ENCODE results near the gene RTTN.
"Not testable (repeated sequence)": the region's sequence is repeated elsewhere in the genome, so short reads cannot be mapped to it uniquely, and the experiment has no call there.

The RTTN gene

DNA sequence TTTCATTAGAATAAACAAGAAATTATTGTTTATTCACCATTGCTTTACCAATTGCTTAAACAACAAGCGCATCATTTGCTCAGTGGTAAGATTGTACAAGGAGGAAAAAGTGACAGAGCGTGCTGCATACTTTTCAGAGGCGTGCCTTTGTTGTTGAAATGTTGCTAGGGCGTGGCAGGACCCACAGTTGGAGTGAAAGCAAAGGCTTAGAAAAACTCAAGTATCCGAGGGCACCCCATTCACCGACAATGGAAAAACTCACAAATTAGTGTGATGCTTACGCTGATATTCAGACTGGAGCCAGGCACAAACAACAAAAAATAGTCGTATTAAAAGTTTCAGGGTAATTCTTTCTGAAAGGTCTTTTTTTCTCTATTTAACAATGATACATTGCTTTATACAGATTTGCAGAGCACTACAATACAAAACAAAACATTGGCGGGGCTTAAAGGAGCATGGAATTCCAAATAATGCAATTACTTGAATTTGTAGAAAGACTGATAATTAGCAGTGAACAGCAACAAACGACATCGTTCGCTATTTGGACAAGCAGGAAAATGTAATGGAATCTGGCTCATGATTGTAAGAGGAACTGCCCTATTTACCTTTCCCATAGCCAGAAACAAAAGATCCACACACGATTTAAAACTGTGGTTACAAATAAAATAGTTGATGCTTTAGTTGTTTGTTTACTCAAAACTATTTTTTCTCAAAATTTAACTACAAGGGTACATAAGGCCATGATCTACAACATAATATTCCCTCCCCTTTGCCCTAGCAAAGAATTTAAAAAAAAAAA lies 37.8 kb upstream of the RTTN start:
- TF ChIP-seq, protein P1, sequence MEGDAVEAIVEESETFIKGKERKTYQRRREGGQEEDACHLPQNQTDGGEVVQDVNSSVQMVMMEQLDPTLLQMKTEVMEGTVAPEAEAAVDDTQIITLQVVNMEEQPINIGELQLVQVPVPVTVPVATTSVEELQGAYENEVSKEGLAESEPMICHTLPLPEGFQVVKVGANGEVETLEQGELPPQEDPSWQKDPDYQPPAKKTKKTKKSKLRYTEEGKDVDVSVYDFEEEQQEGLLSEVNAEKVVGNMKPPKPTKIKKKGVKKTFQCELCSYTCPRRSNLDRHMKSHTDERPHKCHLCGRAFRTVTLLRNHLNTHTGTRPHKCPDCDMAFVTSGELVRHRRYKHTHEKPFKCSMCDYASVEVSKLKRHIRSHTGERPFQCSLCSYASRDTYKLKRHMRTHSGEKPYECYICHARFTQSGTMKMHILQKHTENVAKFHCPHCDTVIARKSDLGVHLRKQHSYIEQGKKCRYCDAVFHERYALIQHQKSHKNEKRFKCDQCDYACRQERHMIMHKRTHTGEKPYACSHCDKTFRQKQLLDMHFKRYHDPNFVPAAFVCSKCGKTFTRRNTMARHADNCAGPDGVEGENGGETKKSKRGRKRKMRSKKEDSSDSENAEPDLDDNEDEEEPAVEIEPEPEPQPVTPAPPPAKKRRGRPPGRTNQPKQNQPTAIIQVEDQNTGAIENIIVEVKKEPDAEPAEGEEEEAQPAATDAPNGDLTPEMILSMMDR (IDR thresholded peaks at IDR 0.05): no peak
- intact Hi-C loops (cut with DNase I; ENCODE audit: low total_unique reads): no loop called here
- Histone ChIP-seq H3K4me1 (no peaks in the 10 kb centered on the region), H3K36me3 (no peaks in the 10 kb centered on the region), H3K27me3 (no peaks in the 10 kb centered on the region), H3K4me3 (no peak overlapping the region), H3K9me3 (peaks cover 0 to 5% (median 0%) of the 10 kb centered on the region in 3 donors), H3K27ac (no peak overlapping the region)
- DNase-seq: no peak

DNA sequence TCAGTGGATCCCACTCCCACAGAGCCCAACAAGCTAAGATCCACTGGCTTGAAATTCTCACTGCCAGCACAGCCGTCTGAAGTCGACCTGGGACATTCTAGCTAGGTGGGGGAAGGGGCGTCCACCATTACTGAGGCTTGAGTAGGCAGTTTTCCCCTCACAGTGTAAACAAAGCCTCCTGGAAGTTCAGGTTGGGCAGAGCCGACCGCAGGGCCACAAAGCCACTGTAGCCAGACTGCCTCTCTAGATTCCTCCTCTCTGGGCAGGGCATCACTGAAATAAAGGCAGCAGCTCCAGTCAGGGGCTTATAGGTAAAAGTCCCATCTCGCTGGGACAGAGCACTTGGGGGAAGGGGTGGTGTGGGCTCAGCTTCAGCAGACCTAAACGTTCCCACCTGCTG lies 31.4 kb upstream of the RTTN start:
- DNase-seq; H3K27me3 ChIP-seq; H3K4me1 ChIP-seq; H3K27ac ChIP-seq; H3K4me3 ChIP-seq; H3K9me3 ChIP-seq; intact Hi-C loops (cut with DNase I; ENCODE audit: low total_unique reads); H3K36me3 ChIP-seq: not testable (repeated sequence)

GRCh38 chr18:70235478-70235877 lies 30.0 kb upstream of the RTTN start:
- intact Hi-C loops (cut with DNase I; ENCODE audit: low total_unique reads): no loop called here
- peaks cover 0 to 2% (median 0%) of the 10 kb centered on the region in 3 donors for H3K9me3 ChIP-seq
- no peaks in the 10 kb centered on the region for H3K27me3 ChIP-seq
- H3K27ac ChIP-seq: no peak overlapping the region
- TF ChIP-seq, protein P1 (IDR thresholded peaks at IDR 0.05): no peak
- no peak overlapping the region for H3K4me3 ChIP-seq
- DNase-seq: no peak
- no peaks in the 10 kb centered on the region for H3K4me1 ChIP-seq
- no peaks in the 10 kb centered on the region for H3K36me3 ChIP-seq

GRCh38 chr18:70234667-70235459 lies 29.4 kb upstream of the RTTN start:
- no peak for DNase-seq
- H3K4me3 ChIP-seq: no peak overlapping the region
- H3K4me1 ChIP-seq: no peaks in the 10 kb centered on the region
- TF ChIP-seq, protein P1 (IDR thresholded peaks at IDR 0.05): no peak
- no peak overlapping the region for H3K27ac ChIP-seq
- H3K36me3 ChIP-seq: no peaks in the 10 kb centered on the region
- H3K9me3 ChIP-seq: no peaks in the 10 kb centered on the region
- intact Hi-C loops (cut with DNase I; ENCODE audit: low total_unique reads): no loop called here
- H3K27me3 ChIP-seq: no peaks in the 10 kb centered on the region

- TF ChIP-seq, protein P1 (IDR thresholded peaks at IDR 0.05): no peak
- Histone ChIP-seq H3K9me3 (no peaks in the 10 kb centered on the region), H3K4me3 (no peak overlapping the region), H3K27ac (no peak overlapping the region), H3K36me3 (no peaks in the 10 kb centered on the region), H3K27me3 (no peaks in the 10 kb centered on the region), H3K4me1 (no peaks in the 10 kb centered on the region)
- intact Hi-C loops (cut with DNase I; ENCODE audit: low total_unique reads): no loop called here
- DNase-seq: no peak
These were observed 28.5 kb upstream of the RTTN start for GRCh38 chr18:70233974-70234373.

GRCh38 chr18:70232261-70232660 lies 26.8 kb upstream of the RTTN start:
- H3K27ac ChIP-seq: no peak overlapping the region
- TF ChIP-seq, protein P1 (IDR thresholded peaks at IDR 0.05): no peak
- DNase-seq: no peak
- H3K4me3 ChIP-seq: no peak overlapping the region
- peaks cover 0 to 3% (median 0%) of the 10 kb centered on the region in 3 donors for H3K36me3 ChIP-seq
- intact Hi-C loops (cut with DNase I; ENCODE audit: low total_unique reads): no loop called here
- no peaks in the 10 kb centered on the region for H3K4me1 ChIP-seq
- no peaks in the 10 kb centered on the region for H3K27me3 ChIP-seq
- peaks cover 0 to 13% (median 9%) of the 10 kb centered on the region in 3 donors for H3K9me3 ChIP-seq
